ENCODE results near the gene ITIH3. TPM values are rescaled to one million over a fixed set of nuclear protein-coding genes. Genes with fewer than 3 reads are reported as not detected.

ITIH3 gene
- total RNA-seq, 1 donor from 2014 or later, result 0.16 TPM

DNA sequence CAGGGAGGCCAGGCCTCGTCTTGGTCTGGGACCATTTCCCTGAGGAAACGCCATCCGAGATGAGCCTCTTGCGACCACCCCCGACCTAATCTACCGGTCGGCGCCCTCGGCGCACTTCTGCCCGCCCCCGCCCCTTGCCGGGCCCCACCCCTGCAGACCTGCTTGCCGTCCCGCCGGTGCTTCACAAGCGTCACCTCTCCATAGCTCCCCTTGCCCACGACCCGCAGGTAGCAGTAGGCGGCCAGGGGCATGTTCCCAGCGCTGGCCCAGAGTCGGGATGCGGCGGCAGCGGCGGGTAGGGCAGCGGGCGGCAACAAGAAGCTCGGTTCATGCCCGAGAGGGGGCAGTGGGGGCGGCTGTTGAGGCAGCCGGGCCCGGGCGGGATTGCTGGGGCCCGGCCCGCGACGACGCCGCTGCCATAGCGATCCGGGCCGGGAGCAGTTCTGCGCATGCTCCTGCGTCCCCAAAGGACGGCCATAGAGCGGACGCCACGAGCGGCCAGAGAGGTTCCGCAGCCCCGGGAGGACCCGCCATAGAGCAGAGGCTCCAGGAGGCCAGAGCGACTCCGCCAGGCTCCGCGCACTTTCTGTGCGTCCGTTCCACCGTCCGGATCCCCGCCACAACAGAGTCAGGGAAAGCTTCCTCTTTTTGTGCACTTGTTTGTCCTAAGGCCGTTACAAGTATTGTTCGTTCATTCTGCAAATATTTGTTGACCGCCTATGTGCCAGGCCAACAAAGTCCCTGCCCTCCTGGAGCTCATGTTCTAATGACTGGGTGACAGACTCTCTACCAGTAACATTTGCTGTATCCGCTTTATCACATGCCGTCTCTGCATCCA lies 23.9 kb upstream of the ITIH3 start, which contains the start of gene NEK4:
Gene NEK4, minus strand, starts transcription at position 445 of the 838 bp plus-strand sequence. Its CDS starts 194 bp downstream, at position 251.
- Histone ChIP-seq H3K4me3 (ENCODE audit: insufficient read depth, low read depth, low read length) (peak within 1 kb of the TSS; percentile 84), H3K9ac (ENCODE audit: low read length) (peak within 1 kb of the TSS; percentile 86), H3K4me2 (ENCODE audit: low read length) (peak within 1 kb of the TSS; percentile 95), H4K20me1 (ENCODE audit: insufficient read depth, low read length) (no peaks in the 10 kb centered on the region), H3K79me2 (ENCODE audit: insufficient read depth, low read length) (peaks cover 29% of the 10 kb centered on the region), H3K27ac (ENCODE audit: low read depth, low read length) (peak within 1 kb of the TSS; percentile 65), H3K9me3 (ENCODE audit: insufficient read depth, low read depth, low read length) (no peaks in the 10 kb centered on the region), H3K27me3 (ENCODE audit: insufficient read depth, low read length) (no peaks in the 10 kb centered on the region), H3K4me1 (ENCODE audit: insufficient read depth, low read length) (peaks cover 9% of the 10 kb centered on the region), H3K36me3 (ENCODE audit: insufficient read depth, low read length) (peaks cover 8% of the 10 kb centered on the region), H2AFZ (ENCODE audit: low read depth, low read length) (peak within 1 kb of the TSS; percentile 98)
- Mint-ChIP-seq H3K4me1 (ENCODE audit: low read depth, unreplicated experiment) (peaks cover 7% of the 10 kb centered on the region), H3K27ac (ENCODE audit: unreplicated experiment) (peak within 1 kb of the TSS; percentile 65), H3K4me3 (ENCODE audit: unreplicated experiment) (peak within 1 kb of the TSS; percentile 99), H3K9me3 (ENCODE audit: unreplicated experiment) (no peaks in the 10 kb centered on the region), H3K36me3 (ENCODE audit: low read depth, unreplicated experiment) (peaks cover 2% of the 10 kb centered on the region), H3K27me3 (ENCODE audit: low read depth, unreplicated experiment) (peaks cover 11% of the 10 kb centered on the region)
- TF ChIP-seq, protein P1, sequence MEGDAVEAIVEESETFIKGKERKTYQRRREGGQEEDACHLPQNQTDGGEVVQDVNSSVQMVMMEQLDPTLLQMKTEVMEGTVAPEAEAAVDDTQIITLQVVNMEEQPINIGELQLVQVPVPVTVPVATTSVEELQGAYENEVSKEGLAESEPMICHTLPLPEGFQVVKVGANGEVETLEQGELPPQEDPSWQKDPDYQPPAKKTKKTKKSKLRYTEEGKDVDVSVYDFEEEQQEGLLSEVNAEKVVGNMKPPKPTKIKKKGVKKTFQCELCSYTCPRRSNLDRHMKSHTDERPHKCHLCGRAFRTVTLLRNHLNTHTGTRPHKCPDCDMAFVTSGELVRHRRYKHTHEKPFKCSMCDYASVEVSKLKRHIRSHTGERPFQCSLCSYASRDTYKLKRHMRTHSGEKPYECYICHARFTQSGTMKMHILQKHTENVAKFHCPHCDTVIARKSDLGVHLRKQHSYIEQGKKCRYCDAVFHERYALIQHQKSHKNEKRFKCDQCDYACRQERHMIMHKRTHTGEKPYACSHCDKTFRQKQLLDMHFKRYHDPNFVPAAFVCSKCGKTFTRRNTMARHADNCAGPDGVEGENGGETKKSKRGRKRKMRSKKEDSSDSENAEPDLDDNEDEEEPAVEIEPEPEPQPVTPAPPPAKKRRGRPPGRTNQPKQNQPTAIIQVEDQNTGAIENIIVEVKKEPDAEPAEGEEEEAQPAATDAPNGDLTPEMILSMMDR (IDR thresholded peaks at IDR 0.05; ENCODE audit: insufficient read depth, low read depth, low read length), result no peak
- TF ChIP-seq EZH2 (IDR thresholded peaks at IDR 0.05; ENCODE audit: insufficient read depth, low read length), result no peak
- peak; percentile 66 for DNase-seq (ENCODE audit: low read depth)
- FAIRE-seq, result no peak

DNA sequence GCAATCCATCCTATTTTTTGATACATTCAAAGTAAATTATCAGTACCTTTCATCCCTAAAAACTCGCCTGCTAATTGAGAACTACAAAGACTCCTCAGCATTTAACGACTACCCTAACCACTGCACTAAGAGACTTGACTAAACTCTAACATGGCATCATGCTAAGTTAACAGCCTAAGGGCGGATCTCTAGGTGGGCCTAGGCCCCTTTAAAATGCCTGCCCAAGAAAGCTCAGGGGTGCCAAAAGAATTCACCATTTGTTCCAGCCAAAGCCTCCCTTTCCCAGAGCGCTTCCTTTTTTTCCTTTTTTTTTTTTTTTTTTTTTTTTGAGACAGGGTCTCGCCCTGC lies 23.3 kb upstream of the ITIH3 start:
- Histone ChIP-seq H3K79me2 (ENCODE audit: insufficient read depth, low read length) (peaks cover 29% of the 10 kb centered on the region), H3K4me1 (ENCODE audit: insufficient read depth, low read length) (peaks cover 9% of the 10 kb centered on the region), H3K4me2 (ENCODE audit: low read length) (peak overlapping the region; percentile 95), H3K9me3 (ENCODE audit: insufficient read depth, low read depth, low read length) (no peaks in the 10 kb centered on the region), H3K36me3 (ENCODE audit: insufficient read depth, low read length) (peaks cover 3% of the 10 kb centered on the region), H3K27ac (ENCODE audit: low read depth, low read length) (peak overlapping the region; percentile 65), H3K27me3 (ENCODE audit: insufficient read depth, low read length) (no peaks in the 10 kb centered on the region), H4K20me1 (ENCODE audit: insufficient read depth, low read length) (no peaks in the 10 kb centered on the region), H3K4me3 (ENCODE audit: insufficient read depth, low read depth, low read length) (peak overlapping the region; percentile 84), H3K9ac (ENCODE audit: low read length) (peak overlapping the region; percentile 86), H2AFZ (ENCODE audit: low read depth, low read length) (peak overlapping the region; percentile 98)
- no peaks in the 10 kb centered on the region for H3K36me3 Mint-ChIP-seq (ENCODE audit: low read depth, unreplicated experiment)
- FAIRE-seq (no peak), DNase-seq (ENCODE audit: low read depth) (no peak)
- peaks cover 14% of the 10 kb centered on the region for H3K27me3 Mint-ChIP-seq (ENCODE audit: low read depth, unreplicated experiment)
- H3K27ac Mint-ChIP-seq (ENCODE audit: unreplicated experiment), result peak overlapping the region; percentile 65
- peak overlapping the region; percentile 99 for H3K4me3 Mint-ChIP-seq (ENCODE audit: unreplicated experiment)
- H3K4me1 Mint-ChIP-seq (ENCODE audit: low read depth, unreplicated experiment), result peaks cover 7% of the 10 kb centered on the region
- TF ChIP-seq EZH2 (IDR thresholded peaks at IDR 0.05; ENCODE audit: insufficient read depth, low read length), result no peak
- TF ChIP-seq, protein P1 (IDR thresholded peaks at IDR 0.05; ENCODE audit: insufficient read depth, low read depth, low read length), result no peak
- H3K9me3 Mint-ChIP-seq (ENCODE audit: unreplicated experiment), result no peaks in the 10 kb centered on the region

- H3K4me3 Mint-ChIP-seq (ENCODE audit: unreplicated experiment), result peak overlapping the region; percentile 99
- TF ChIP-seq, protein P1 (IDR thresholded peaks at IDR 0.05; ENCODE audit: insufficient read depth, low read depth, low read length), result no peak
- no peak for TF ChIP-seq EZH2 (IDR thresholded peaks at IDR 0.05; ENCODE audit: insufficient read depth, low read length)
- peak overlapping the region; percentile 95 for H3K4me2 ChIP-seq (ENCODE audit: low read length)
- H3K27me3 Mint-ChIP-seq (ENCODE audit: low read depth, unreplicated experiment), result peaks cover 14% of the 10 kb centered on the region
- FAIRE-seq (no peak), DNase-seq (ENCODE audit: low read depth) (no peak)
- peak overlapping the region; percentile 98 for H2AFZ ChIP-seq (ENCODE audit: low read depth, low read length)
- H3K4me3 ChIP-seq (ENCODE audit: insufficient read depth, low read depth, low read length), result no peak overlapping the region
- H3K9me3 Mint-ChIP-seq (ENCODE audit: unreplicated experiment), result no peaks in the 10 kb centered on the region
- no peaks in the 10 kb centered on the region for H3K27me3 ChIP-seq (ENCODE audit: insufficient read depth, low read length)
- no peaks in the 10 kb centered on the region for H3K36me3 Mint-ChIP-seq (ENCODE audit: low read depth, unreplicated experiment)
- peaks cover 29% of the 10 kb centered on the region for H3K79me2 ChIP-seq (ENCODE audit: insufficient read depth, low read length)
- H4K20me1 ChIP-seq (ENCODE audit: insufficient read depth, low read length), result no peaks in the 10 kb centered on the region
- no peaks in the 10 kb centered on the region for H3K9me3 ChIP-seq (ENCODE audit: insufficient read depth, low read depth, low read length)
- H3K27ac Mint-ChIP-seq (ENCODE audit: unreplicated experiment), result peak overlapping the region; percentile 10
- H3K9ac ChIP-seq (ENCODE audit: low read length), result no peak overlapping the region
- peaks cover 9% of the 10 kb centered on the region for H3K4me1 ChIP-seq (ENCODE audit: insufficient read depth, low read length)
- H3K4me1 Mint-ChIP-seq (ENCODE audit: low read depth, unreplicated experiment), result peaks cover 7% of the 10 kb centered on the region
- no peak overlapping the region for H3K27ac ChIP-seq (ENCODE audit: low read depth, low read length)
- H3K36me3 ChIP-seq (ENCODE audit: insufficient read depth, low read length), result peaks cover 3% of the 10 kb centered on the region
These were observed 22.9 kb upstream of the ITIH3 start for GRCh38 chr3:52771702-52772101.
